Neural cell (in vitro differentiated cells): ENCODE measurements around the gene ERGIC2. TPM values are rescaled to one million over a fixed set of nuclear protein-coding genes. Genes with fewer than 3 reads are reported as not detected.

Experiments used
- H2AFZ ChIP-seq: fragments of 200-600, 300-800 bp; sonication (generic), shearing (Covaris generic); 2 replicates; pipeline ENCODE4 v1.6.0; 2014; ENCODE audit warnings: low read depth, mild to moderate bottlenecking, antibody characterized with exemption, low read length, moderate library complexity
- H3F3A ChIP-seq: fragments of 200-600 bp; shearing (Covaris generic); 2 replicates; pipeline ENCODE4 v1.6.1; 2016; ENCODE audit warnings: mild to moderate bottlenecking, moderate library complexity, mixed read lengths, antibody characterized with exemption, low read length; ENCODE audit not compliant: insufficient read depth, poor library complexity, severe bottlenecking
- H3K27ac ChIP-seq: fragments of 200-600, 300-800 bp; sonication (generic), shearing (Covaris generic); 2 replicates; pipeline ENCODE4 v1.5.1; 2014; ENCODE audit warnings: mild to moderate bottlenecking, low read length, moderate library complexity
- H3K27me3 ChIP-seq: fragments of 300-800, 200-600 bp; sonication (generic), shearing (Covaris generic); 2 replicates; pipeline ENCODE4 v1.6.0; 2014; ENCODE audit warnings: mild to moderate bottlenecking, low read depth, low read length, moderate library complexity; ENCODE audit not compliant: insufficient read depth
- H3K36me3 ChIP-seq: fragments of 300-800, 200-600 bp; sonication (generic), shearing (Covaris generic); 2 replicates; pipeline ENCODE4 v1.5.1; 2014; ENCODE audit warnings: mild to moderate bottlenecking, antibody characterized with exemption, low read length, moderate library complexity; ENCODE audit not compliant: insufficient read depth
- H3K4me2 ChIP-seq: fragments of 300-800, 200-600 bp; sonication (generic), shearing (Covaris generic); 2 replicates; pipeline ENCODE4 v1.6.0; 2014; ENCODE audit warnings: mild to moderate bottlenecking, low read length
- H3K4me3 ChIP-seq: fragments of 300-800, 200-600 bp; sonication (generic), shearing (Covaris generic); 2 replicates; pipeline ENCODE4 v1.5.1; 2014; ENCODE audit warnings: mild to moderate bottlenecking, low read length, moderate library complexity
- H3K79me2 ChIP-seq: fragments of 200-600 bp; shearing (Covaris generic); replicated peaks from 2 replicates; pipeline ENCODE4 v1.6.0; 2014; ENCODE audit warnings: mild to moderate bottlenecking, low read length, moderate library complexity; ENCODE audit not compliant: insufficient read depth
- H3K9ac ChIP-seq: fragments of 300-800, 200-600 bp; sonication (generic), shearing (Covaris generic); 2 replicates; pipeline ENCODE4 v1.6.1; 2016; ENCODE audit warnings: mild to moderate bottlenecking, low read length, mixed read lengths
- H3K9me2 ChIP-seq: fragments of 200-600 bp; shearing (Covaris generic); 2 replicates; pipeline ENCODE4 v1.6.1; 2016; ENCODE audit warnings: mild to moderate bottlenecking, low read length, mixed read lengths; ENCODE audit not compliant: insufficient read depth
- H3K9me3 ChIP-seq: fragments of 200-600, 300-800 bp; sonication (generic), shearing (Covaris generic); 2 replicates; pipeline ENCODE4 v1.6.1; 2016; ENCODE audit warnings: mild to moderate bottlenecking, mixed run types, low read length, moderate library complexity, mixed read lengths
- H4K20me1 ChIP-seq: fragments of 200-600 bp; shearing (Covaris generic); 2 replicates; pipeline ENCODE4 v1.6.1; 2016; ENCODE audit warnings: mild to moderate bottlenecking, mixed run types; ENCODE audit not compliant: insufficient read depth
- EP300 ChIP-seq: fragments of 450-650 bp; conservative IDR thresholded peaks from 2 replicates; pipeline ENCODE4 v1.6.1; 2014; ENCODE audit warnings: antibody characterized with exemption, mild to moderate bottlenecking, moderate library complexity; ENCODE audit not compliant: poor library complexity, severe bottlenecking
- EZH2 ChIP-seq: fragments of 200-600, 300-800 bp; shearing (Covaris generic), sonication (generic); IDR thresholded peaks from 2 replicates; pipeline ENCODE4 v1.6.1; 2014; ENCODE audit warnings: antibody characterized with exemption, low read length, borderline replicate concordance, mild to moderate bottlenecking; ENCODE audit not compliant: insufficient read depth, poor library complexity, severe bottlenecking
- MXI1 ChIP-seq: fragments of 450-650 bp; conservative IDR thresholded peaks from 2 replicates; pipeline ENCODE4 v1.6.1; 2014; ENCODE audit warnings: antibody characterized with exemption, mild to moderate bottlenecking; ENCODE audit not compliant: poor library complexity, severe bottlenecking
- POLR2AphosphoS5 ChIP-seq: IDR thresholded peaks from 2 replicates; pipeline ENCODE4 v1.6.1; 2012
- RAD21 ChIP-seq: fragments of 450-650 bp; conservative IDR thresholded peaks from 2 replicates; pipeline ENCODE4 v1.6.1; 2014; ENCODE audit warnings: antibody characterized with exemption, mild to moderate bottlenecking, moderate library complexity
- SMC3 ChIP-seq: fragments of 450-650 bp; conservative IDR thresholded peaks from 2 replicates; pipeline ENCODE4 v1.6.1; 2014; ENCODE audit warnings: antibody characterized with exemption, mild to moderate bottlenecking, moderate library complexity; ENCODE audit not compliant: poor library complexity
- TAF1 ChIP-seq: IDR thresholded peaks from 2 replicates; pipeline ENCODE4 v1.6.1; 2012; ENCODE audit warnings: low read depth
- polyA plus RNA-seq: library from polyadenylated mRNA; depleted of rRNA; stranded (reverse); fragments of >200 nt; gene quantifications from 2 replicates; pipeline ENCODE4 v1.2.3, GENCODE V29; 2014
- TF ChIP-seq, protein P1 (sequence below): fragments of 450-650 bp; IDR thresholded peaks from 2 replicates; pipeline ENCODE4 v1.5.1; 2014; ENCODE audit warnings: antibody characterized with exemption, mild to moderate bottlenecking, moderate library complexity; ENCODE audit not compliant: poor library complexity, severe bottlenecking
- TF ChIP-seq, protein P2 (sequence below): IDR thresholded peaks from 2 replicates; pipeline ENCODE4 v1.6.1; 2012; ENCODE audit warnings: borderline replicate concordance

The ERGIC2 gene
- polyA plus RNA-seq, 1 donor from 2014 or later: 106 TPM

DNA sequence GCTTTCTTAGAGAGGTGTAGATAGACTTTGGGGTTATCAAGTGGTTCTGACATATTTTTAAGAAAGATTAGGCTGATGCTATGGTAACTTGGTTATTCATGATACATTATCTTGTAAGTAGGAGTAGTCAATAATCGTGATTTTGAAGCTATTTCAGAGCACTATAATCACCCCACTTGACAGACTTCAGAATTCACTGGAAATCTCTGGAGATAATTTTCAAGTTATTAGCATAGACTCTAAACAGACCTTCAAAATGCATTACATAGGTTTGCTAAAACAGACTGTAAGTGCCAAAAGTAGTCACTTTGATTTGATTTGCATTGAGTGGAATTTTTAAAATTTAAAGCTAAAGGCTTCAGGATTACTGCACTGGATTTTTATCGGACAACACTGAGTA, 74.3 kb downstream of the ERGIC2 start:
- Histone ChIP-seq H3K9me2 (no peaks in the 10 kb centered on the region), H3F3A (no peaks in the 10 kb centered on the region), H3K4me3 (no peak overlapping the region), H2AFZ (no peak overlapping the region), H3K27ac (peak overlapping the region; percentile 51), H3K36me3 (no peaks in the 10 kb centered on the region), H3K27me3 (no peaks in the 10 kb centered on the region), H4K20me1 (no peaks in the 10 kb centered on the region), H3K79me2 (no peaks in the 10 kb centered on the region), H3K9ac (no peak overlapping the region), H3K4me2 (no peak overlapping the region), H3K9me3 (no peaks in the 10 kb centered on the region)
- no peak for TF ChIP-seq TAF1
- TF ChIP-seq EP300: peak; percentile 76
- TF ChIP-seq POLR2AphosphoS5: peak; percentile 54

DNA sequence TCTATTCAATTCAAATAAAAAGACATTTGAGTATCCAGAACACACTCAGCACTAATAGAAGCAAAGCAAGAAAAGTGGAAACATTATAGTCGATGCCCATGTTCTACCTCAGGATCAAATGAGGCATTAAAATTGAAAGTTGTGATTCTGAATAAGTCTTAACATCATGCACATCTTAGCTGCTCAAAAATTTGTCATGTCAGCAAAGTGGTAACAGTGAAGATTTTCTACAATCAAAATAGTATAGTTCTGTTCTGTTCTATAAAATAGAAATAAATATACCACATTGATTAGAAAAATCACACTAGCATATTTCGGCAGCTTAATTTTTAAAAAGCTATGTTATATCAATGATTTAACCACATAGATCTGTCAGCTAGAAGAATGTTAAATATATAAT, 74.7 kb downstream of the ERGIC2 start:
- H3K27ac ChIP-seq: peak overlapping the region; percentile 51
- H3K9me3 ChIP-seq: no peaks in the 10 kb centered on the region
- no peaks in the 10 kb centered on the region for H3F3A ChIP-seq
- no peaks in the 10 kb centered on the region for H3K79me2 ChIP-seq
- H2AFZ ChIP-seq: no peak overlapping the region
- H3K9ac ChIP-seq: no peak overlapping the region
- H3K27me3 ChIP-seq: no peaks in the 10 kb centered on the region
- H3K36me3 ChIP-seq: no peaks in the 10 kb centered on the region
- no peaks in the 10 kb centered on the region for H4K20me1 ChIP-seq
- no peaks in the 10 kb centered on the region for H3K9me2 ChIP-seq
- no peak overlapping the region for H3K4me3 ChIP-seq
- no peak overlapping the region for H3K4me2 ChIP-seq
- TF ChIP-seq MXI1 (no peak), EP300 (no peak), EZH2 (no peak), POLR2AphosphoS5 (no peak), RAD21 (no peak), SMC3 (no peak), TAF1 (no peak)
- TF ChIP-seq, protein P1, sequence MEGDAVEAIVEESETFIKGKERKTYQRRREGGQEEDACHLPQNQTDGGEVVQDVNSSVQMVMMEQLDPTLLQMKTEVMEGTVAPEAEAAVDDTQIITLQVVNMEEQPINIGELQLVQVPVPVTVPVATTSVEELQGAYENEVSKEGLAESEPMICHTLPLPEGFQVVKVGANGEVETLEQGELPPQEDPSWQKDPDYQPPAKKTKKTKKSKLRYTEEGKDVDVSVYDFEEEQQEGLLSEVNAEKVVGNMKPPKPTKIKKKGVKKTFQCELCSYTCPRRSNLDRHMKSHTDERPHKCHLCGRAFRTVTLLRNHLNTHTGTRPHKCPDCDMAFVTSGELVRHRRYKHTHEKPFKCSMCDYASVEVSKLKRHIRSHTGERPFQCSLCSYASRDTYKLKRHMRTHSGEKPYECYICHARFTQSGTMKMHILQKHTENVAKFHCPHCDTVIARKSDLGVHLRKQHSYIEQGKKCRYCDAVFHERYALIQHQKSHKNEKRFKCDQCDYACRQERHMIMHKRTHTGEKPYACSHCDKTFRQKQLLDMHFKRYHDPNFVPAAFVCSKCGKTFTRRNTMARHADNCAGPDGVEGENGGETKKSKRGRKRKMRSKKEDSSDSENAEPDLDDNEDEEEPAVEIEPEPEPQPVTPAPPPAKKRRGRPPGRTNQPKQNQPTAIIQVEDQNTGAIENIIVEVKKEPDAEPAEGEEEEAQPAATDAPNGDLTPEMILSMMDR: no peak
- TF ChIP-seq, protein P2, sequence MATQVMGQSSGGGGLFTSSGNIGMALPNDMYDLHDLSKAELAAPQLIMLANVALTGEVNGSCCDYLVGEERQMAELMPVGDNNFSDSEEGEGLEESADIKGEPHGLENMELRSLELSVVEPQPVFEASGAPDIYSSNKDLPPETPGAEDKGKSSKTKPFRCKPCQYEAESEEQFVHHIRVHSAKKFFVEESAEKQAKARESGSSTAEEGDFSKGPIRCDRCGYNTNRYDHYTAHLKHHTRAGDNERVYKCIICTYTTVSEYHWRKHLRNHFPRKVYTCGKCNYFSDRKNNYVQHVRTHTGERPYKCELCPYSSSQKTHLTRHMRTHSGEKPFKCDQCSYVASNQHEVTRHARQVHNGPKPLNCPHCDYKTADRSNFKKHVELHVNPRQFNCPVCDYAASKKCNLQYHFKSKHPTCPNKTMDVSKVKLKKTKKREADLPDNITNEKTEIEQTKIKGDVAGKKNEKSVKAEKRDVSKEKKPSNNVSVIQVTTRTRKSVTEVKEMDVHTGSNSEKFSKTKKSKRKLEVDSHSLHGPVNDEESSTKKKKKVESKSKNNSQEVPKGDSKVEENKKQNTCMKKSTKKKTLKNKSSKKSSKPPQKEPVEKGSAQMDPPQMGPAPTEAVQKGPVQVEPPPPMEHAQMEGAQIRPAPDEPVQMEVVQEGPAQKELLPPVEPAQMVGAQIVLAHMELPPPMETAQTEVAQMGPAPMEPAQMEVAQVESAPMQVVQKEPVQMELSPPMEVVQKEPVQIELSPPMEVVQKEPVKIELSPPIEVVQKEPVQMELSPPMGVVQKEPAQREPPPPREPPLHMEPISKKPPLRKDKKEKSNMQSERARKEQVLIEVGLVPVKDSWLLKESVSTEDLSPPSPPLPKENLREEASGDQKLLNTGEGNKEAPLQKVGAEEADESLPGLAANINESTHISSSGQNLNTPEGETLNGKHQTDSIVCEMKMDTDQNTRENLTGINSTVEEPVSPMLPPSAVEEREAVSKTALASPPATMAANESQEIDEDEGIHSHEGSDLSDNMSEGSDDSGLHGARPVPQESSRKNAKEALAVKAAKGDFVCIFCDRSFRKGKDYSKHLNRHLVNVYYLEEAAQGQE: no peak

DNA sequence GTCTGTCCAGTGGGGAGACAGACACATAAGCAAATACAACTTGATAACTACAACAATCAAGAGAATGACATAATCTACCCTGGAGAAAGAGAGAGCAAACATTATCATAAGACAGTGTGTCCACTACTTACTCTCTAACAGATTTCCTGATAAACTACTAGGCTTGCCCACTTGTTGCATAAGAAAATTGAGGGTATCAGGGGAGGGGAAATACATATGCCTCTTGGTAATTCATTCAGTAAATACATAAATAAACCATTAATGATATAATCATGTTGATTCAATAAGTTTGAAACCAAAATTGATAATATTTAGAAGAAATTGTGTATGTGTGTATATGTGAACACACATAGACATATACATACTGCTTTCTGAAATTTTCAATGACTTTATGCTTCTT, 76.6 kb downstream of the ERGIC2 start:
- Histone ChIP-seq H3K9ac (no peak overlapping the region), H3K9me2 (no peaks in the 10 kb centered on the region), H3K36me3 (no peaks in the 10 kb centered on the region), H3K9me3 (no peaks in the 10 kb centered on the region), H3K79me2 (no peaks in the 10 kb centered on the region), H3K4me3 (no peak overlapping the region), H3K27me3 (no peaks in the 10 kb centered on the region), H3F3A (no peaks in the 10 kb centered on the region), H2AFZ (no peak overlapping the region), H3K27ac (no peak overlapping the region), H4K20me1 (no peaks in the 10 kb centered on the region), H3K4me2 (no peak overlapping the region)
- TF ChIP-seq EZH2 (no peak), MXI1 (no peak), POLR2AphosphoS5 (no peak), EP300 (no peak), TAF1 (no peak), SMC3 (no peak), RAD21 (no peak)
- TF ChIP-seq, protein P1: no peak
- TF ChIP-seq, protein P2: no peak
